Fibroblast of villous mesenchyme (primary cell): ENCODE results near the gene HBE1. TPM values are rescaled to one million over a fixed set of nuclear protein-coding genes. Genes with fewer than 3 reads are reported as not detected.
"Not testable (repeated sequence)": the region's sequence is repeated elsewhere in the genome, so short reads cannot be mapped to it uniquely, and the experiment has no call there.

Source experiments
- DNase-seq: peaks from one replicate; pipeline ENCODE4 v3.0.0-alpha.2; 2010; ENCODE audit warnings: low read depth
- H3K4me3 ChIP-seq: 2 replicates; pipeline ENCODE4 v1.5.1; 2011; ENCODE audit warnings: low read depth, mild to moderate bottlenecking, low read length
- total RNA-seq: library from RNA; depleted of rRNA; stranded (reverse); fragments of >200 nt; gene quantifications from 2 replicates; pipeline ENCODE4 v1.2.3, GENCODE V29; 2012
- TF ChIP-seq, protein P1 (sequence below): IDR thresholded peaks from 2 replicates; pipeline ENCODE4 v1.5.1; 2012; ENCODE audit warnings: low read depth, mild to moderate bottlenecking, low read length; ENCODE audit not compliant: insufficient read depth

Gene HBE1
- total RNA-seq, 1 donor, result 1.7 TPM

DNA sequence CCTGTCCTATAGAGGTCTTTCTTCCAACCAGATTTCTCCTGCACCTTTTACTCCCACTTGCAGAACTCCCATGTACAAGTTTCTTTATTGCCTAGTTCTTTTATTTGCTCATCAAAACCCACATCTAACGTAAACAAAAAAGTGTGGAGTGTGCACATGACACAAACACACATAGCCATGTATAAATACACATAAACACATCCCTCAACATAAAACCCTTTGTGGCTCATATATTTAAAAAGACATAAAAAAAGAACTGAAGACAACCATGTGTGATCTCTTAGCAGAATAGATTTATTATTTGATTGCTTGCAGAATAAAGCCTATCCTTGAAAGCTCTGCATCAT, 16.9 kb downstream of the HBE1 start:
- no peak overlapping the region for H3K4me3 ChIP-seq
- peak; percentile 40 for DNase-seq
- TF ChIP-seq, protein P1, sequence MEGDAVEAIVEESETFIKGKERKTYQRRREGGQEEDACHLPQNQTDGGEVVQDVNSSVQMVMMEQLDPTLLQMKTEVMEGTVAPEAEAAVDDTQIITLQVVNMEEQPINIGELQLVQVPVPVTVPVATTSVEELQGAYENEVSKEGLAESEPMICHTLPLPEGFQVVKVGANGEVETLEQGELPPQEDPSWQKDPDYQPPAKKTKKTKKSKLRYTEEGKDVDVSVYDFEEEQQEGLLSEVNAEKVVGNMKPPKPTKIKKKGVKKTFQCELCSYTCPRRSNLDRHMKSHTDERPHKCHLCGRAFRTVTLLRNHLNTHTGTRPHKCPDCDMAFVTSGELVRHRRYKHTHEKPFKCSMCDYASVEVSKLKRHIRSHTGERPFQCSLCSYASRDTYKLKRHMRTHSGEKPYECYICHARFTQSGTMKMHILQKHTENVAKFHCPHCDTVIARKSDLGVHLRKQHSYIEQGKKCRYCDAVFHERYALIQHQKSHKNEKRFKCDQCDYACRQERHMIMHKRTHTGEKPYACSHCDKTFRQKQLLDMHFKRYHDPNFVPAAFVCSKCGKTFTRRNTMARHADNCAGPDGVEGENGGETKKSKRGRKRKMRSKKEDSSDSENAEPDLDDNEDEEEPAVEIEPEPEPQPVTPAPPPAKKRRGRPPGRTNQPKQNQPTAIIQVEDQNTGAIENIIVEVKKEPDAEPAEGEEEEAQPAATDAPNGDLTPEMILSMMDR, result no peak

DNA sequence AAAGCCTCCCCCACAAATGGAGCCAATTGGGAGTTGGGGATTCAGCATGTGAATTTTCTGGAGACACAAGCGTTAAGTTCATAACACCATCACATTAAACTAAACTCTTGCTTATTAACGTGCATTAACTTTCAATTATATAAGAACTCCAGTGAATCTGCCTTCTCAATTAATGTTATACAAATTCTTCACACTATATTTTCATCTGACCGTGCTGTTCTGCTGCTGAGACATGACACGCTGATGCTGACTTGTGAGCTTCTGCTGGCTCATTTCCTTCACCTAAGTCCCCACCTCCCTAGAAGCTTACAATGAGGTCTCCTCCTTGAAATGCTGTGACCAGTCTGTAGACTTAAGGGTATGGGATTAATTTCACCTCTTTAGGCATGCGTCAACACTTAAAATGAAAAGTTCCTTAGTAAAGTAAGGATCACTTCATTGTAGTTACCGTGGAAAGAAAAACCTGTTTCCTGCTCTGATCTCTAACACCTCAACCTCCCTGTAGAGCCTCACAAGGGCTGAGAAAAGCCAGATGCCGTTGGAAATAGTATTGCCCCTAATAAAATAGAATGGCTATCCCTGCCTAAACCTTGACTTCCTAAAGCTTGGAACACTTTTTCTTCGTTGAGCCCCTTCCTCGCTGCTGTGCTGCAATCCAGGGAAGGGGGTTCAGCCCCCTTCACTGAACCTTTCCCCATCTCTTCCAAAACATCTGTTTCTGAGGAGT, 17.4 kb downstream of the HBE1 start:
- H3K4me3 ChIP-seq, result no peak overlapping the region
- TF ChIP-seq, protein P1, result no peak

DNA sequence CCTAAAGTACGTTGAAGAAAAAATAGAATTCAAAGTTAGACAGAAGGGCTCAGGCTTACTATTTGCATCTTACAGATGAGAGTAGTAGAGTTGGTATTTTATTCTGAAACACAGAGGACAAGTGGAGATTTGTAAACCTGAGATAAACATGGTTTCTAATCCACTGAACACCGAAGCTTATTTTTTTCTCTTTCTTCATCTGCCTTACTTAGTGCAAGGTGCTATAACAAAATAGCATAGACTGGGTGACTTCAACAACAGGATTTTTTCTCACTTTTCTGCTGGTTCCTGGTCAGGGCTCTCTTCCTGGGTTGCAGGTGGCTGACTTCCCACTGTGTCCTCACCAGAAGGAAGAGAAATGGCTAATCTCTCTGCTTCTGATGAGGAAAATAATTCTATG, 18.0 kb downstream of the HBE1 start:
- TF ChIP-seq, protein P1, result no peak
- no peak for DNase-seq

More for the DNA sequence above, 17.4 kb downstream of the HBE1 start:
- DNase-seq, result no peak

DNA sequence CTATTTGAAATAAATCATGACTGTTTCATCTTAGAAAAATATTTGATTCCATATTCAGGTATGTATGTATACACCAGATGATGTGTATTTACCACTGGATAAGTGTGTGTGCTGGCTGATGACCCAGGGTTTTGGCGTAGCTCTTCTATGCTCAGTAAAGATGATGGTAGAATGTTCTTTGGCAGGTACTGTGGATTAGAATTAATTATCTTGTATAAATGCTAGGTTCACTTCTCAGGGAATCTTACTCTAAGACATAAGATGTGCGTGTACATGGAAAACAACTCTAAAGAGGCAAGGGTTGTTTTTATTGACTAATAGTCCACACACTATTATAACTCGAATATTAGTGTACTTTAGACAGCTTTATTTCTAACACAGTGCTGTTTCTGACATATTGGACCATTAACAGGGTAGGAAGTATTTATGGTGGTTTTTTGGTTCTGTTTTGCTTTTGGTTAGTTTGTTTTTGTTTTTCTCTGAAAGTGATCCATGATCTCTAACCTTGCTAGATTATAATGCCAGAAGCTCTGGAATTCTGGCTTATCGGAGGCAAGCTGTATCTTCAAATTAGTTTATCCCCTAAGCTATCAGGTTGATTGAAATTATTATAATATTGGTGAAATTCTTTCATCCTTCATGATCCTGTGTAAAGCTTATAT, 19.1 kb downstream of the HBE1 start:
- DNase-seq, result no peak
- no peak overlapping the region for H3K4me3 ChIP-seq
- TF ChIP-seq, protein P1, result no peak

More for the DNA sequence above, 18.0 kb downstream of the HBE1 start:
- H3K4me3 ChIP-seq, result no peak overlapping the region

DNA sequence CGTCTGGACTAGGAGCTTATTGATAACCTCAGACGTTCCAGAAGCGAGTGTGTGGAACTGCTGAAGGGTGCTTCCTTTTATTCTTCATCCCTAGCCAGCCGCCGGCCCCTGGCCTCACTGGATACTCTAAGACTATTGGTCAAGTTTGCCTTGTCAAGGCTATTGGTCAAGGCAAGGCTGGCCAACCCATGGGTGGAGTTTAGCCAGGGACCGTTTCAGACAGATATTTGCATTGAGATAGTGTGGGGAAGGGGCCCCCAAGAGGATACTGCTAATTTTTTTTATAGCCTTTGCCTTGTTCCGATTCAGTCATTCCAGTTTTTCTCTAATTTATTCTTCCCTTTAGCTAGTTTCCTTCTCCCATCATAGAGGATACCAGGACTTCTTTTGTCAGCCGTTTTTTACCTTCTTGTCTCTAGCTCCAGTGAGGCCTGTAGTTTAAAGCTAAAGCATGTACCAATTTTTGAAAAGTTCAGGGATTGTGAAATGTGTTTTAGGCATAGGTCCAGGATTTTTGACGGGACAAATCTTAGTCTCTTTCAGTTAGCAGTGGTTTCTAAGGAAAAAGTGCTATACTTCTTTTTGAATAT, 19.8 kb downstream of the HBE1 start, which contains the start of gene HBG1:
TSS of gene HBG1 (minus strand) at position 51 of the 590 bp plus-strand sequence. CDS start 53 bp downstream, outside the sequence.
- H3K4me3 ChIP-seq, result not testable (repeated sequence)
- peak; percentile 8 for DNase-seq

DNA sequence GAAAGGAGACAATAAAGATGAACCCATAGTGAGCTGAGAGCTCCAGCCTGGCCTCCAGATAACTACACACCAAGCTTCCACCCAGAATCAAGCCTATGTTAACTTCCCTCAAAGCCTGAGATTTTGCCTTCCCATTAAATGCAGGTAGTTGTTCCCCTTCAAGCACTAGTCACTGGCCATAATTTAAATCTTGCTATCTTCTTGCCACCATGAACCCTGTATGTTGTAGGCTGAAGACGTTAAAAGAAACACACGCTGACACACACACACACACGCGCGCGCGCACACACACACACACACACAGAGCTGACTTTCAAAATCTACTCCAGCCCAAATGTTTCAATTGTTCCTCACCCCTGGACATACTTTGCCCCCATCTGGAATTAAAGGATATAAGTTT, 21.2 kb downstream of the HBE1 start:
- not testable (repeated sequence) for DNase-seq

DNA sequence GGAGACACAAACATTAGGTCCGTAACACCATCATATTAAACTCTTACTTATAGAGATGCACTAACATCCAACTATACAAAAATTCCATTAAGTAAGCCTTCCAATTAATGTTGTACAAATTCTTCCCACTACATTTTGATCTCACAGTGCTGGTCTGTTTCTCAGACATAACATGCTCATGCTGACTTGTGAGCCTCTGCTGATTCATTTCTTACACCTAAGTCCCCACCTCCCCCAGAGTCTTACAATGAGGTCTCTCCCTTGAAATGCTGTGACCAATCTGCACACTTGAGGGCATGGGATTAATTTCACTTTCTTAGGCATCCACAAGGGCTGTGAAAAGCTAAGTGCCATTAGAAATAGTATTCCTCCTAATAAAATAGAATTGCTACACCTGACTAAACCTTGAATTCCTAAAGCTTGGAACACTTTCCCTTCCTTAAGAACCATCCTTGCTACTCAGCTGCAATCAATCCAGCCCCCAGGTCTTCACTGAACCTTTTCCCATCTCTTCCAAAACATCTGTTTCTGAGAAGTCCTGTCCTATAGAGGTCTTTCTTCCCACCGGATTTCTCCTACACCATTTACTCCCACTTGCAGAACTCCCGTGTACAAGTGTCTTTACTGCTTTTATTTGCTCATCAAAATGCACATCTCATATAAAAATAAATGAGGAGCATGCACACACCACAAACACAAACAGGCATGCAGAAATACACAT, 22.1 kb downstream of the HBE1 start:
- TF ChIP-seq, protein P1, result no peak
- no peak overlapping the region for H3K4me3 ChIP-seq
- no peak for DNase-seq

More for the DNA sequence above, 21.2 kb downstream of the HBE1 start:
- H3K4me3 ChIP-seq, result not testable (repeated sequence)
